Measurements from ENCODE around the gene DDAH1. TPM values are rescaled to one million over a fixed set of nuclear protein-coding genes. Genes with fewer than 3 reads are reported as not detected.

DDAH1 gene
- total and polyA plus RNA-seq, 9 donors, result 29.6 to 51.2 (median 37.2) TPM

DNA sequence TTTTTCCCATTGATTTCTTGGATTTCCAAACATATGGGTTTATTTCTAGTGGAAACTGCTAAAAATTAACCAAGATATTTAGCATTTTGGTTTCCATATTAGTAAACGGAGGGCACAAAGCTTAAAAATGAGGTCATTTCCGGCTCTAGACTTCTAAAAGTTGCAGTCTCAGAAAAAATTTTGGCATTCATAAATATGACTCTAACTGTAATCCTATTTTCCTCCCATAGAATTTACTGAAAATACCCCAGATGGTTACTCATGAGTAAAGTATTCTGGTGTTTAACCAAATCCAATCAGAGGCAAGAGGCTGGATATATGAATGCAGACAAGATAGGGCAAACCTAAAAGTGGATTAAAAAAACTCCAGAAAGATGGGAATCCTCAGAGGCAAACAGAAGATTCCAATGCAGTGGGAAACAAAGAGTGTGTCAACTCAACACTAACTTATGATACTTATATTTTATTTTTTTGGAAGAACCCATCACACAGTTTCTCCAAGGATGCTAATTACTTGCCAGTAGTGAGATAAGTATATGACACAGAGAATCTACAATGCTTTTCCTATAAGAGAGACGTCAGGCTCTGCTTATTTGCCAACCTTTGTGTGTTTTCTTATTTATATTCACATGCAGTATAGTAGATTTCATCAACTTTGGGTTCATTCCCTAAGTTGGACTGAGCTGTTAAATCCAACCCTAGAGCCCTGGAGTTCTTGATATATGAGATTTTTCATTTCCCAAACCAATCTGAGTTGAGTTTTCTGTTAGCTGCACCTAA, 98.4 kb downstream of the DDAH1 start:
- Histone ChIP-seq H3K4me1 (ENCODE audit: control insufficient read depth, insufficient read depth, low read length) (peaks cover 7% of the 10 kb centered on the region), H3K9me3 (replicated peaks; ENCODE audit: control insufficient read depth, low read depth, low read length) (no peaks in the 10 kb centered on the region), H3K4me3 (ENCODE audit: low read length) (no peak overlapping the region), H3K27me3 (ENCODE audit: control insufficient read depth, insufficient read depth, low read length) (no peaks in the 10 kb centered on the region), H3K27ac (ENCODE audit: low read length) (peak overlapping the region; percentile 23), H3K36me3 (ENCODE audit: control insufficient read depth, insufficient read depth, low read length) (no peaks in the 10 kb centered on the region)
- no CpG with 5 or more reads among the region's 3 CpGs for WGBS (ENCODE audit: insufficient coverage)
- peak; percentile 80 for DNase-seq

GRCh38 chr1:85365851-85366250, 99.1 kb downstream of the DDAH1 start:
- WGBS (ENCODE audit: insufficient coverage), result 29% methylated on average over 1 of the region's 3 CpGs
- Histone ChIP-seq H3K4me3 (ENCODE audit: low read length) (no peak overlapping the region), H3K27ac (ENCODE audit: low read length) (no peak overlapping the region), H3K4me1 (ENCODE audit: control insufficient read depth, insufficient read depth, low read length) (peaks cover 7% of the 10 kb centered on the region), H3K36me3 (ENCODE audit: control insufficient read depth, insufficient read depth, low read length) (no peaks in the 10 kb centered on the region), H3K9me3 (replicated peaks; ENCODE audit: control insufficient read depth, low read depth, low read length) (no peaks in the 10 kb centered on the region), H3K27me3 (ENCODE audit: control insufficient read depth, insufficient read depth, low read length) (no peaks in the 10 kb centered on the region)
- DNase-seq, result no peak

- H3K4me1 ChIP-seq (ENCODE audit: control insufficient read depth, insufficient read depth, low read length), result peaks cover 7% of the 10 kb centered on the region
- H3K36me3 ChIP-seq (ENCODE audit: control insufficient read depth, insufficient read depth, low read length), result no peaks in the 10 kb centered on the region
- H3K4me3 ChIP-seq (ENCODE audit: low read length), result no peak overlapping the region
- H3K27ac ChIP-seq (ENCODE audit: low read length), result peak overlapping the region; percentile 10
- no peaks in the 10 kb centered on the region for H3K9me3 ChIP-seq (replicated peaks; ENCODE audit: control insufficient read depth, low read depth, low read length)
- peak; percentile 65 for DNase-seq
- H3K27me3 ChIP-seq (ENCODE audit: control insufficient read depth, insufficient read depth, low read length), result no peaks in the 10 kb centered on the region
Measured at GRCh38 chr1:85363521-85363920, 101.4 kb downstream of the DDAH1 start.

GRCh38 chr1:85363092-85363491, 101.9 kb downstream of the DDAH1 start:
- H3K27ac ChIP-seq (ENCODE audit: low read length), result peak overlapping the region; percentile 10
- H3K4me3 ChIP-seq (ENCODE audit: low read length), result no peak overlapping the region
- H3K4me1 ChIP-seq (ENCODE audit: control insufficient read depth, insufficient read depth, low read length), result peaks cover 6% of the 10 kb centered on the region
- no peaks in the 10 kb centered on the region for H3K36me3 ChIP-seq (ENCODE audit: control insufficient read depth, insufficient read depth, low read length)
- H3K27me3 ChIP-seq (ENCODE audit: control insufficient read depth, insufficient read depth, low read length), result no peaks in the 10 kb centered on the region
- WGBS (ENCODE audit: insufficient coverage), result no CpG with 5 or more reads among the region's 1 CpG
- DNase-seq, result no peak
- no peaks in the 10 kb centered on the region for H3K9me3 ChIP-seq (replicated peaks; ENCODE audit: control insufficient read depth, low read depth, low read length)

GRCh38 chr1:85361606-85362296, 103.2 kb downstream of the DDAH1 start:
- no peaks in the 10 kb centered on the region for H3K36me3 ChIP-seq (ENCODE audit: control insufficient read depth, insufficient read depth, low read length)
- H3K4me3 ChIP-seq (ENCODE audit: low read length), result no peak overlapping the region
- H3K27ac ChIP-seq (ENCODE audit: low read length), result peak overlapping the region; percentile 63
- no peaks in the 10 kb centered on the region for H3K9me3 ChIP-seq (replicated peaks; ENCODE audit: control insufficient read depth, low read depth, low read length)
- peaks cover 2% of the 10 kb centered on the region for H3K4me1 ChIP-seq (ENCODE audit: control insufficient read depth, insufficient read depth, low read length)
- H3K27me3 ChIP-seq (ENCODE audit: control insufficient read depth, insufficient read depth, low read length), result no peaks in the 10 kb centered on the region
- no peak for DNase-seq

GRCh38 chr1:85360730-85361493, 104.0 kb downstream of the DDAH1 start:
- Histone ChIP-seq H3K4me3 (ENCODE audit: low read length) (no peak overlapping the region), H3K36me3 (ENCODE audit: control insufficient read depth, insufficient read depth, low read length) (no peaks in the 10 kb centered on the region), H3K4me1 (ENCODE audit: control insufficient read depth, insufficient read depth, low read length) (peaks cover 2% of the 10 kb centered on the region), H3K27me3 (ENCODE audit: control insufficient read depth, insufficient read depth, low read length) (no peaks in the 10 kb centered on the region), H3K27ac (ENCODE audit: low read length) (peak overlapping the region; percentile 63), H3K9me3 (replicated peaks; ENCODE audit: control insufficient read depth, low read depth, low read length) (no peaks in the 10 kb centered on the region)
- DNase-seq, result peak; percentile 93
- WGBS (ENCODE audit: insufficient coverage), result 15% methylated on average over 2 of the region's 3 CpGs

GRCh38 chr1:85359874-85360721, 104.9 kb downstream of the DDAH1 start:
- H3K27ac ChIP-seq (ENCODE audit: low read length), result peak overlapping the region; percentile 63
- peak; percentile 66 for DNase-seq

GRCh38 chr1:85358702-85359438, 106.1 kb downstream of the DDAH1 start:
- no peak for DNase-seq
- Histone ChIP-seq H3K36me3 (ENCODE audit: control insufficient read depth, insufficient read depth, low read length) (no peaks in the 10 kb centered on the region), H3K4me1 (ENCODE audit: control insufficient read depth, insufficient read depth, low read length) (peaks cover 2% of the 10 kb centered on the region), H3K4me3 (ENCODE audit: low read length) (no peak overlapping the region), H3K9me3 (replicated peaks; ENCODE audit: control insufficient read depth, low read depth, low read length) (no peaks in the 10 kb centered on the region), H3K27ac (ENCODE audit: low read length) (no peak overlapping the region), H3K27me3 (ENCODE audit: control insufficient read depth, insufficient read depth, low read length) (no peaks in the 10 kb centered on the region)
- WGBS (ENCODE audit: insufficient coverage), result 91% methylated on average over 3 of the region's 5 CpGs

More at GRCh38 chr1:85359874-85360721, 104.9 kb downstream of the DDAH1 start:
- no peaks in the 10 kb centered on the region for H3K9me3 ChIP-seq (replicated peaks; ENCODE audit: control insufficient read depth, low read depth, low read length)
- no CpG with 5 or more reads among the region's 1 CpG for WGBS (ENCODE audit: insufficient coverage)
- H3K4me1 ChIP-seq (ENCODE audit: control insufficient read depth, insufficient read depth, low read length), result peaks cover 2% of the 10 kb centered on the region
- no peaks in the 10 kb centered on the region for H3K27me3 ChIP-seq (ENCODE audit: control insufficient read depth, insufficient read depth, low read length)
- no peaks in the 10 kb centered on the region for H3K36me3 ChIP-seq (ENCODE audit: control insufficient read depth, insufficient read depth, low read length)
- no peak overlapping the region for H3K4me3 ChIP-seq (ENCODE audit: low read length)

GRCh38 chr1:85357817-85358216, 107.1 kb downstream of the DDAH1 start:
- Histone ChIP-seq H3K36me3 (ENCODE audit: control insufficient read depth, insufficient read depth, low read length) (no peaks in the 10 kb centered on the region), H3K4me3 (ENCODE audit: low read length) (no peak overlapping the region), H3K4me1 (ENCODE audit: control insufficient read depth, insufficient read depth, low read length) (no peaks in the 10 kb centered on the region), H3K9me3 (replicated peaks; ENCODE audit: control insufficient read depth, low read depth, low read length) (no peaks in the 10 kb centered on the region), H3K27me3 (ENCODE audit: control insufficient read depth, insufficient read depth, low read length) (no peaks in the 10 kb centered on the region), H3K27ac (ENCODE audit: low read length) (no peak overlapping the region)
- no peak for DNase-seq
- WGBS (ENCODE audit: insufficient coverage), result no CpG with 5 or more reads among the region's 2 CpGs

Measured in muscle of leg (tissue), 11 donors.